CD4-positive, alpha-beta T cell treated with Interleukin-4 for 1 hour (primary cell): ENCODE data around the gene TAGAP.
A peak's percentile ranks its signal among the peaks of the same experiment; 100 is the strongest.

Experiments
- DNase-seq, 2 donors: peaks; one replicate each; pipeline ENCODE4 v3.0.0-alpha.2; 2020 to 2022

Gene TAGAP

GRCh38 chr6:159044899-159045727 lies at the start of gene TAGAP:
TAGAP (minus strand) TSS chr6:159044991; CDS start chr6:159044146, 845 bp downstream.
- peak; percentile 96 to 97 for DNase-seq

GRCh38 chr6:159093609-159094443 lies 49.0 kb upstream of the TAGAP start:
- peak; percentile 67 to 74 for DNase-seq

GRCh38 chr6:159092631-159093030 lies 47.8 kb upstream of the TAGAP start:
- peak in 1 of 2 donors; percentile 44 for DNase-seq

- DNase-seq, result no peak
These were observed 46.0 kb upstream of the TAGAP start for GRCh38 chr6:159090530-159091480.

- DNase-seq, result no peak
These were observed 45.1 kb upstream of the TAGAP start for GRCh38 chr6:159089909-159090308.

GRCh38 chr6:159089443-159089842 lies 44.7 kb upstream of the TAGAP start:
- DNase-seq, result no peak

- no peak for DNase-seq
These were observed 41.3 kb upstream of the TAGAP start for GRCh38 chr6:159086033-159086618.

GRCh38 chr6:159085396-159085895 lies 40.7 kb upstream of the TAGAP start:
- no peak for DNase-seq

- no peak for DNase-seq
These were observed 39.8 kb upstream of the TAGAP start for GRCh38 chr6:159084493-159085091.

- DNase-seq, result no peak
These were observed 38.4 kb upstream of the TAGAP start for GRCh38 chr6:159083146-159083545.

GRCh38 chr6:159082039-159082815 lies 37.4 kb upstream of the TAGAP start:
- DNase-seq, result no peak

- DNase-seq, result no peak
These were observed 35.6 kb upstream of the TAGAP start for GRCh38 chr6:159080217-159080976.

- no peak for DNase-seq
These were observed 34.6 kb upstream of the TAGAP start for GRCh38 chr6:159079367-159079766.

- no peak for DNase-seq
These were observed 32.3 kb upstream of the TAGAP start for GRCh38 chr6:159077123-159077522.

GRCh38 chr6:159075506-159076228 lies 30.9 kb upstream of the TAGAP start:
- DNase-seq, result no peak

- no peak for DNase-seq
These were observed 30.1 kb upstream of the TAGAP start for GRCh38 chr6:159074876-159075275.

GRCh38 chr6:159074120-159074684 lies 29.4 kb upstream of the TAGAP start:
- no peak for DNase-seq

GRCh38 chr6:159071843-159072769 lies 27.3 kb upstream of the TAGAP start:
- DNase-seq, result no peak
